Stimulated activated CD8-positive, alpha-beta memory T cell treated with anti-CD3 and anti-CD28 coated beads, Interleukin-4, amount 100 ng/mL, for 24 hours (primary cell): ENCODE results near the gene PLAAT4.
"Not testable (repeated sequence)": the region's sequence is repeated elsewhere in the genome, so short reads cannot be mapped to it uniquely, and the experiment has no call there.

ENCODE experiments used
- DNase-seq: peaks from one replicate; pipeline ENCODE4 v3.0.0-alpha.2; 2020; ENCODE audit warnings: low read depth

Gene PLAAT4

DNA sequence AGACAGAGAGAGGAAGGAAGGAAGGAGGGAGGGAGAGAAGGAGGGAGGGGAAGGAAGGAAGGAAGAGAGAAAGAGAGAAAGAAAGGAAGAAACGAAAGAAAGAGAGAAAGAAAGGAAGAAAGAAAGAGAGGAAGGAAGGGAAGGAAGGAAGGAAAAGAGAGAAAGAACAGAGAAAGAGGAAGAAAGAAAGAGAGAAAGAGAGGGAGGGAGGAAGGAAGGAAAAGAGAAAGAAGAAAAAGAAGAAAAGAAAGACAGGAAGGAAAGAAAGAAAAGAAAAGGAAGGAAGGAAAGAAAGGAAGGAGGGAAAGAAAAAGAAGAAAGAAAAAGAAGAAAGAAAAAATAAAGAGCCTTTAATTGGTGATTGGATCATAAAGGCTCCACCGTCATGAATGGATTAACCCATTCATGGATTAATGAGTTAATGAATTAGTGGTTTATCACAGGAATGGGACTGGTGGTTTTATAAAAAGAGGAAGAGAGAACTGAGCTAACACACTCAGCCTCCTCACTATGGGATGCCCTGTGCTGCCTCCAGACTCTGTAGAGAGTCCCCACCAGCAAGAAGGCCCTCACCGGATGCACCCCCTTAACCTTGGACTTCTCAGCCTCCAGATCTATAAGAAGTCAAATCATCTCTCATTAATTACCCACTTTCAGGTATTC lies 35.5 kb downstream of the PLAAT4 start:
- DNase-seq = no peak

GRCh38 chr11:63573881-63574855 lies 37.6 kb downstream of the PLAAT4 start:
- DNase-seq = no peak

DNA sequence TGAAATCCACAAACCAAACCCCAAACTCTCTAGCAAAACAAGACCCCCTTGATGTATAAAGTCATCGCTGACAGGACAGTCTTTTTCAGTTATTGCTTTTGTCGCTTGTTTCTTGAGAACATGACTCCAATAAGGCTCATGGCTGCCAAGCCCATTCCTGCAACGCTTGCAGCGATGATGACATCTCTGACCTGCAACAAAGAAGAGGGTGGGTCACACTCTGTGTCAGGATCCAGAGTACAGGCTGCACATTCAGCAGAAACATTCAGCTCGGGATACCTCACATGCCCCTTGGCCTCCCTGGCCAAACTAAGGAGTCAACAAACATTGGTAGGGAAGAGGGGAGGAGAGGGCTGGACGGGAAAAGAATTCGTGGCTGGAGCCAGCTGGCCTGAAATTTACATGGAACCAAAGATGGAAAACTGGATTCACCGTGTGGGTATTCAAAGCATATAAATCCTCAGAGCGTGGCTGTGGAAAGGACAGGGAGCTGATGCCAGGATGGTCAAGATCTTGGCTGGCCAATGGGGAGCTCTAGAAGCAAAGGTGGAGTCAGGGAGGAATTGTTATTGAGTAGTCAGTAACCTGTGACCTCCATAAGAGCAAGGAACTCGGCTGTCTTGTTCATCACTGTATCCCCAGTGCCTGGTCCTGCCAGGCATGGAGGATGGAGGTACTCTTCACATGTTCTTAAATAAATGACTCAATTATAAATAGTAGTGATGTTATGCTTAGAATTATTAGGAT lies 38.4 kb downstream of the PLAAT4 start:
- DNase-seq = no peak

GRCh38 chr11:63578882-63579281 lies 42.3 kb downstream of the PLAAT4 start:
- not testable (repeated sequence) for DNase-seq

- DNase-seq = not testable (repeated sequence)
Observed at GRCh38 chr11:63581224-63581623, 44.6 kb downstream of the PLAAT4 start.

DNA sequence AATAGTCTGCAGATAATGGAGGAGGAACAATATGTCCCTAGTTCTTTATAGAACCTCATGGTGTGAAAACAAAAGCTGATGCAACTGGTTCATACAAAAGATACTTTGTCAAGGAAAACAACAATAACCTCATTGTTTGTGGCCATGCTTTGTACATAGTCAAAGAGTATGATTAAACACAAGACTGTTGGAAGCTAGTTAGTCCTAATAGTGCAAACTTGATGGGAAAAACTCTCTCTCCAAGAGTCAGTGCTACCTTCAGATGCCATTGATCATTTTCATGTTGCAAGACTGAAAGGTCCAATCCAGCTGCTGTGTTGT lies 46.7 kb downstream of the PLAAT4 start:
- DNase-seq = no peak

DNA sequence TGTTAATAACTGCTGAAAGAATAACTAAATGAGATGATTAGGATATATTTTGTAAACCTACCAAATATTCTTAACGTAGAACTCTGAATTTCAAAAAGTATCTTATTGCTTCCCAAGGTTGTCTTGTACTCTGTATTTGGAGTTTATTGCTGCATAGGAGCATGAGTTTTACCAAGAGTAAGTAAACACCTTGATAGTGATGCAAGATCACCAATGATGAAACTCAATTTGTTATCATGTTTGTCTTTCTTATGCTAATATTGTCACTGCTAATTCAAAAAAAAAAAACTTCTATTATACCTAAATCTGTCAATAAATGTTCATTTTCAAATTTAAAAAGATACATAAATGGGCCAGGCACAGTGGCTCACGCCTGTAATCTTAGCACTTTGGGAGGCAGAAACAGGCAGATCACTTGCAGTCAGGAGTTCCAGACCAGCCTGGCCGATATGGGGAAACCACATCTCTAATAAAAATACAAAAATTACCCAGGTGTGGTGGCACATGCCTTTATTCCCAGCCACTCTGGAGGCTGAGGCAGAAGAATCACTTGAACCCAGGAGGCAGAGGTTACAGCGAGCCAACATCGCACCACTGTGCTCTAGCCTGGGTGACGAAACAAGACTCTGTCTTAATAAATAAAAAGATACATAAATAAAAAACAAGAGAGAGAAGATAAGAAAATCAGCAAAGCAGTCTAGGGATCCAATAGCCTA lies 50.0 kb downstream of the PLAAT4 start:
- DNase-seq = no peak

DNA sequence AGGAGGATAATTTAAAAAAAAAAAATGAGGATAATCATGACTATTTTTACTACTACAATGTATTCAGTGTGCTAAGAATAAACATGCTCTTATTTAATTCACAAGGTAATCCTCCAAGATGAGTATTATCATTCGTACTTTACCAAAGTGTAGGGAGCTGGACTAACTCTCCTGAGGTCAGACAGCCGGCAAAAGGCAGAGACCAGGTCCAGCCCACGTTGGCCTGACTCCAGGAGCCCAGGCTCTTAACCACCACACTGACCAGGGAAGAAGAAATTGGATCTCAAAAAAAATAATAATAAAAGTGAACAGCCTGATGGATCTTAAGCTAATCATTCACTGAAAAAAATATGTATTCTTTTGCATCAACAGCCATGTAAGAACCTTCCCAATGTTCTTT lies 52.4 kb downstream of the PLAAT4 start:
- no peak for DNase-seq

DNA sequence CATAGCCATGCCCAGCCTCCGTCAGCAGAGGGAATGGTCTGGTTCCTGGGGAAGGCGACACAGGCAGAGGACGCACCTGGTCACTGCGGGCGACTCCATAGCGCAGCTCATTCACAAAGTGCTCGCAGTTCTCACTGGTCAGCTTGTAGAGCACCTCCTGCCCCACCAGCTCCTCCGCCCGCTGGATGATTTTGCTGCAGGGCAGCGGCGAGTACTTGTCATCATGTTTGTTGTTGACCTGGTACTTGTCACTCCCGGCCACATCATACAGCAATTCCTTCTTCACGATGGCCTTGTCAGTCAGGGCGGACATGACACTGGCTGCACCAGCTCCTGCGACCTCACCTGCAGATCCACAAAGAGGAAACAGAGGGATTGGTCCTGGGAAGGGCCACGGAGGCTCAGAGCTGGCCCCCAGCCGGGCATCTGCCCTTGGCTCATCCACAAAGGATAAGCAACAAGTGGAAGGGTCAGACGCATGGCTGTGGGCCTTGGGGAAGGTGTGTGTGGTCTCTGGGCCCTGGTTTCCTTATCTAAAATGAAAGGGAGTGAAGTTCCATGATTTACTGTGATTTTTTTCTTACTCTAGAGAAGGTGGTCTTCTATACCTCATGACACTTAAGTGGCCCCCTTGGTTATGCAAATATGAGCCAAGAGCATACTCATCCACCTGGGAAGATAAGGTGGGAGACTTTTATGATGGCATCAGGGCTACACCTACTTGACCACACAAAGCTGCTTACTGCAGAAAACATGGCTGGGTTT lies 53.6 kb downstream of the PLAAT4 start:
- no peak for DNase-seq

- no peak for DNase-seq
Observed at GRCh38 chr11:63592975-63593395, 56.4 kb downstream of the PLAAT4 start.

DNA sequence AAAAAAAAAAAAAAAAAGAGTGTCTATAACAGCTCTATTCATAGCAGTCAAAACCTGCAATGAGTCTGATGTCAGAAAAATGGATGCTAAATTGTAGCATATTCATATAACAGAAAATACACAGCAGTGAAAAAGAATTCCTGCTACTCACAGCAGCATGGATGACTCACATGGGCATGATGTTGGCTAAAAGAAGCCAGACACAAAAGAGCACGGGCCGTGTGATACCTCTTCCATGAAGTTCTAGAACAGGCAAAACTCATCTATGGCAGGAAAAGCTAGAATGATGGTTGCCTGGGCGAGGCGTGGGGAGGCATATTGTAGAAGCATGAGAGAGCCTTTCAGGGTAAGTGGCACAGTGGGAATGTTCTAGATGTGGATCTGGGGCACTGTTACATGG lies 58.7 kb downstream of the PLAAT4 start:
- no peak for DNase-seq
